Large intestine (tissue), 3 donors: ENCODE results near the gene FUOM. TPM values are rescaled to one million over a fixed set of nuclear protein-coding genes. Genes with fewer than 3 reads are reported as not detected.
A peak's percentile ranks its signal among the peaks of the same experiment; 100 is the strongest.
"Not testable (repeated sequence)": the region's sequence is repeated elsewhere in the genome, so short reads cannot be mapped to it uniquely, and the experiment has no call there.

Experiments
- DNase-seq, 2 donors: peaks; one replicate each; pipeline versions ENCODE4 v3.0.0 to v3.0.0-alpha.2; 2013
- H3K27ac ChIP-seq: one replicate; pipeline ENCODE4 v1.5.1; 2013; ENCODE audit warnings: low read length
- H3K27me3 ChIP-seq: 2 replicates; pipeline ENCODE4 v1.6.1; 2013; ENCODE audit warnings: low read length; ENCODE audit not compliant: control insufficient read depth, insufficient read depth
- H3K36me3 ChIP-seq: 2 replicates; pipeline ENCODE4 v1.6.1; 2013; ENCODE audit warnings: low read length; ENCODE audit not compliant: control insufficient read depth, insufficient read depth
- H3K4me1 ChIP-seq: one replicate; pipeline ENCODE4 v1.6.1; 2013; ENCODE audit warnings: low read length; ENCODE audit not compliant: control insufficient read depth, insufficient read depth
- H3K4me3 ChIP-seq: one replicate; pipeline ENCODE4 v1.5.1; 2013; ENCODE audit warnings: low read length
- H3K9me3 ChIP-seq: one replicate; pipeline ENCODE4 v1.6.1; 2013; ENCODE audit warnings: mild to moderate bottlenecking, low read depth, low read length, moderate library complexity; ENCODE audit not compliant: control insufficient read depth
- WGBS: methylation state at CpG from one replicate; pipeline ENCODE4 v1.1.5; 2013; ENCODE audit warnings: low lambda C conversion rate; ENCODE audit not compliant: insufficient coverage; 5-methylcytosine and 5-hydroxymethylcytosine counted together
- polyA plus RNA-seq: library from polyadenylated mRNA; unstranded; fragments of 120-200 nt; gene quantifications from one replicate; pipeline ENCODE4 v1.2.1, GENCODE V29; 2013

Gene FUOM
- polyA plus RNA-seq, 1 donor: 56.9 TPM

DNA sequence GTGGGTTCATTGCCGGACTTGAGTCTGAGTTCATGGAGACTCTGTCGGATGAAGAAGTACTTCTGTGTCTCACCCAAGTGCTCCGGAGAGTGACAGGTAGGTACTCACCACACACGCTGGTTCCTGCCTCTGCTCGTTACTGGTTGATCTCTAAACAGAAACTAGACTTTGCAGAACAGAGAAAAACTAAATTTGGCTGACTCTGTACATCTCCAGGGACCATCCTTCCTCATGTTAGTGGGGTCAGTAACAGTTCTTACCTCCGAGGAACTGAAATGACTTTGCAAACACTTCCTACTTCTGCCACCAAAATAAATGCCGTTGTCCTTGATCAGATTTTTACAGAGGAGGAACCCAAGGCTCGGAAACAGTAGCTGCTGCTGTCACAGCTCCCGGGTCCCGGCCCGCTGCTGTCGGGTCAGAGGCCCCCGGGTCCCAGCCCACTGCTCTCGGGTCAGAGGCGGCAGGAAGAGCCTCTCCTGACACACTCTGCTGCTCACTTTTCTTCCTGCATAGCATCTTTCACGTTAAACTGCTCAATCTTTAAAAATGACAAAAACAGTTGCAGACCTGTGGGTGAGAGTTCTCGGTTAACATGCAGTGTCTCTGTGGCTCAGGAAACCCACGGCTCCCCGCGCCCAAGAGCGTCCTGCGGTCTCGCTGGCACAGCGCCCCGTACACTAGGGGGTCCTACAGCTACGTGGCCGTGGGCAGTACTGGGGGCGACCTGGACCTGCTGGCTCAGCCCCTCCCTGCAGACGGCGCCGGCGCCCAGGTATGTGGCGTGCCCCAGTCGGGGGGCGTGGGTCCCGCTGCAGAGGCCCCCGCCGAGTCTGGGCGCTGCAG, 31.4 kb upstream of the FUOM start:
- Histone ChIP-seq H3K27ac (no peak overlapping the region), H3K4me3 (no peak overlapping the region), H3K9me3 (no peaks in the 10 kb centered on the region), H3K36me3 (peaks cover 16% of the 10 kb centered on the region), H3K27me3 (no peaks in the 10 kb centered on the region), H3K4me1 (no peaks in the 10 kb centered on the region)
- DNase-seq: no peak
- 83% methylated on average over 1 of the region's 39 CpGs for WGBS

DNA sequence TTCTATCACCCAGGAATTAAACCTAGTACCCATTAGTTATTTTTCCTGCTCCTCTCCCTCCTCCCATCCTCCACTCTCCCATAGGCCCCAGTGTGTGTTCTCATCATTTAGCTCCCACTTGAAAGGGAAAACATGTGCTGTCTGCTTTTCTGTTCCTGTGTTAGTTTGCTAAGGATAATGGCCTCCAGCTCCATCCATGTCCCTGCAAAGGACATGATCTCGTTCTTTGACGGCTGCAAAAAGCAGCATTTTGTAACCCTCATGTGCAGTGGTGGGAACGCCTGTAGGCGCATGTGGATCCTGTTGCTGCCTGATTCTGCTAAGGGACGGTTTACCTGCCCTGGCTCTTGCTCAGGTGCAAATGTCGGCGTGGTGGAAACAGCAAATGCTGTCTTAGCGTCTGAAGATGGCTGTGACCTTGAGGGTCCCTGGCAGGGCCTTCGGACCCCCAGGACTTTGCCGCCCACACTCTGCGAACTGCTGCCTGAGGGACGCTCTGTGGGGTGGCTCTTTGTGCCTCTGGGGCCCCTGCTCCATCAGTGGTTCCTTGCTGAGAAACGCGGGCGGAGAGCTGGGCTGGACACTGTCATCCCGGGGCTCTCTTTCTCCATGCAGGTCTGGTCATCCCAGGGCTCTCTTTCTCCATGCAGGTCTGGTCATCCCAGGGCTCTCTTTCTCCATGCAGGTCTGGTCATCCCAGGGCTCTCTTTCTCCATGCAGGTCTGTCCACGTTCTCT, 30.6 kb upstream of the FUOM start:
- WGBS: no CpG with 5 or more reads among the region's 17 CpGs
- Histone ChIP-seq H3K4me1 (no peaks in the 10 kb centered on the region), H3K36me3 (peaks cover 20% of the 10 kb centered on the region), H3K9me3 (no peaks in the 10 kb centered on the region), H3K4me3 (no peak overlapping the region), H3K27ac (no peak overlapping the region), H3K27me3 (no peaks in the 10 kb centered on the region)
- no peak for DNase-seq

DNA sequence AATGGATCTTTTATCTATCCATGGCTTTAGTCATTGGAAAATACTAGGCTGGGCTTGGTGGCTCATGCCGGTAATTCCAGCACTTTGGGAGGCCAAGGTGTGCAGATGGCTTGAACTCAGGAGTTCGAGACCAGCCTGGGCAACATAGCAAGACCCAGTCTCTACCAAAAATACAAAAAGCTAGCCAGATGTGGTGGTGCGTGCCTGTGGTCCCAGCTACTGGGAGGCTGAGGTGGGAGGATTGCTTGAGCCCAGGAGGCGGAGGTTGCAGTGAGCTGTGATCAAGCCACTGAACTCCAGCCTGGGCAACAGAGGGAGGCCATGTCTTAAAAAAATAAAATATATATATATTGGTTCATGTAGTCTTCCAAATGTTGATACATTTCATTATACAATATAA, 29.1 kb upstream of the FUOM start:
- H3K36me3 ChIP-seq: peaks cover 22% of the 10 kb centered on the region
- H3K27me3 ChIP-seq, H3K9me3 ChIP-seq, DNase-seq, H3K27ac ChIP-seq, H3K4me3 ChIP-seq, H3K4me1 ChIP-seq: not testable (repeated sequence)
- WGBS: no CpG with 5 or more reads among the region's 4 CpGs

DNA sequence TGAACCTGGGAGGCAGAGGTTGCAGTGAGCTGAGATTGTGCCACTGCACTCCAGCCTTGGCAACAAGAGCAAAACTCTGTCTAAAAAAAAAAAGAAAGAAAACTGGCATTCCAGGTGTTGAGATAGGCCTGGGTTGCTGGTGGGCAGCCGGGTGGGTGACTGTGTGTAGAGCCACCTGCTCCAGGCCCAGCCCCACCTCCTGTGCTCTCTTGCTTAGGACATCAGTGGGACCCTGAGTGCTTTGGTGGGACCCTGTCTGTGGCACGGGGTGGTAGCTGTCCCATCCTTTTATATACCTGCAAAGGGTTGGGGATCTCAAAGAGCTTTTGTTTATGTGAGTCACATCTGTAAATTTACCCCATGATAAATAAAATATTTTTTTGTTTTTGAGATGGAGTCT, 27.4 kb upstream of the FUOM start:
- no peak for DNase-seq
- H3K9me3 ChIP-seq: no peaks in the 10 kb centered on the region
- no peak overlapping the region for H3K27ac ChIP-seq
- no peaks in the 10 kb centered on the region for H3K27me3 ChIP-seq
- H3K36me3 ChIP-seq: peaks cover 19% of the 10 kb centered on the region
- no CpG with 5 or more reads among the region's 2 CpGs for WGBS
- no peak overlapping the region for H3K4me3 ChIP-seq
- H3K4me1 ChIP-seq: no peaks in the 10 kb centered on the region

DNA sequence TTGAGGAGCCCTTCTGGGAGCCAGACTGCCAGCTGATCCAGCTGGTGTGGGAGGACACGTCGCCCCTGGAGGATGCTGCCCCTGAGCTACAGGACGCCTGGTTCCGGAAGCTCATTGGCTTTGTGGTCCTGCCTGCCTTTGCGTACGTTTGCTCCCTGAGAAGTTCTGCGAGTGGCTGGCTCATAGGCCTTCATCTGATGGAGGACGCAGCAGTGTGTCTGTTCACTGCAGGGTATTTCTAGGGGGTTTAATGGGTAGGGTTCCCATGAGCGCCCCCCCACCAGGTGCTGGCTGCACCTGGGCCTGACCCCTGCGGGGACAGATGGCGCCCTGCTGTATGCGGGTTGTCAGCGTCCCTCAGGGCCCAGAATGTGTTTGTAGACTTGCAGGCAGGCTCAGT, 26.3 kb upstream of the FUOM start:
- DNase-seq: no peak
- no peaks in the 10 kb centered on the region for H3K4me1 ChIP-seq
- H3K4me3 ChIP-seq: no peak overlapping the region
- H3K9me3 ChIP-seq: no peaks in the 10 kb centered on the region
- H3K27me3 ChIP-seq: no peaks in the 10 kb centered on the region
- no peak overlapping the region for H3K27ac ChIP-seq
- WGBS: no CpG with 5 or more reads among the region's 13 CpGs
- peaks cover 15% of the 10 kb centered on the region for H3K36me3 ChIP-seq

DNA sequence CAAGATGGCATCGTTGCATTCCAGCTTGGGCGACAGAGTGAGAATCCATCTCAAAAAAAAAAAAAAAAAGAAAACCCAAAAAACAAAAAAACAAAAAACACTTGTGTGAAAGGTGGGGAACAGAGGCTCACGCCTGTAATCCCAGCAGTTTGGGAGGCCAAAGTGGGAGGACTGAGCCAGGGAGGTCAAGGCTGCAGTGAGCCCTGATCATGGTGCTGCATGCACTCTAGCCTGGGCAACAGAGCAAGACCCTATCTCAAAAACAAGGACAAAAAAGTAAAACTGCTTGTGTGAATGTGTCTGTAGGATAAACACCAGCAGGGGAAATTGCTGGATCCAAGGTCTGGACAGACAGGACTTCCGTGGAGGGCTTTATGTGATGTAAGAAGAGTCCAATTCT, 25.7 kb upstream of the FUOM start:
- DNase-seq: no peak
- Histone ChIP-seq H3K4me1 (no peaks in the 10 kb centered on the region), H3K9me3 (peaks cover 1% of the 10 kb centered on the region), H3K27me3 (no peaks in the 10 kb centered on the region), H3K4me3 (no peak overlapping the region), H3K27ac (no peak overlapping the region), H3K36me3 (peaks cover 12% of the 10 kb centered on the region)
- WGBS: no CpG with 5 or more reads among the region's 4 CpGs

DNA sequence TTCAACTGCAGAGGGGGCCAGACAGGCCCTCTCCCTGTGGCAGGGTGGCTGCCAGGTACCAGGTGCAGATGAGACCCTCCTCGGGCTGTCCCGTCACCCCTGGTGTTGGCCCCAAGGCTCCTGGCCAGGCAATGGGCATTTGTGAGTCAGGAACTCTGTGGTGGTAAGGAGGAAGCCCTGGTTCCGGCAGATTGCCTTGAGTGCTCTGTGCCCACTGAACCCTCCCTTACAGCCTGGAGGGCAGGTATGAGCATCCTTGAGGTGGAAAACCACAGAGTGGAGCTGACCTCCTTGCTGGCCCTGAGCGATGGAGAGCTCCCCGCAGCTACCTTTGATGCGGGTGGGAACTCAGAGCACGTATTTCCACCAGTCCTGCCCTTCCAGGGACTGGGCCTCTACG, 23.2 kb upstream of the FUOM start:
- Histone ChIP-seq H3K4me3 (no peak overlapping the region), H3K36me3 (peaks cover 12% of the 10 kb centered on the region), H3K9me3 (peaks cover 6% of the 10 kb centered on the region), H3K27me3 (no peaks in the 10 kb centered on the region), H3K27ac (no peak overlapping the region), H3K4me1 (peaks cover 9% of the 10 kb centered on the region)
- no CpG with 5 or more reads among the region's 8 CpGs for WGBS
- no peak for DNase-seq

DNA sequence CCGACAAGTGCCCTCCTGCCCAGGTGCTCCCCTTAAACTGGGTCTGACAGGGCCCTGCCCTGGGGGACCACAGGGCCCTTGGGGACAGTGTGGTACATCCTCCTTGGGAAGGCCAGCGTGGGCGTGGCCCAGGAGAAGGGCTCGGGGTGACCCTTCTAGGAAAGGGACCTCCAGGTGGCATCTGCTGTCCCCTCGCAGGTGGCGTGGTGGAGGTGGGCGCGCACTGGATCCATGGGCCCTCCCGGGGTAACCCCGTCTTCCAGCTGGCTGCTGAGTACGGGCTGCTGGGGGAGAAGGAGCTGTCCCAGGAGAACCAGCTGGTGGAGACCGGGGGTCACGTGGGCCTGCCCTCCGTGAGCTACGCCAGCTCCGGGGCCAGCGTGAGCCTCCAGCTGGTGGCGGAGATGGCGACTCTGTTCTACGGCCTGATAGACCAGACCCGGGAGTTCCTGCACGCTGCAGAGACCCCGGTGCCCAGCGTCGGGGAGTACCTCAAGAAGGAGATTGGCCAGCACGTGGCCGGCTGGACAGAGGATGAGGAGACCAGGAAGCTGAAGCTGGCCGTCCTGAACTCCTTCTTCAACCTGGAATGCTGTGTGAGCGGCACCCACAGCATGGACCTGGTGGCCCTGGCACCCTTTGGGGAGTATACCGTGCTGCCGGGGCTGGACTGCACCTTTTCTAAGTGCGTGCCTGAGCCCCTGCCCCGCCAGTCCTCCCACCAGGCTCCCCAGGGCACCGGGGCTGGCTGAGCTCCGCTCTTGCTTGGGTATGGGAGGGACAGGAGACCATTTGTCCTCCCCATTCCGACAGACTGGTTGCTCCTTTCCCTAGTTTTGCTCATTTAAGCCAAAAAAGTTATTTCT, 22.2 kb upstream of the FUOM start:
- H3K36me3 ChIP-seq: peaks cover 12% of the 10 kb centered on the region
- H3K9me3 ChIP-seq: peaks cover 6% of the 10 kb centered on the region
- no peak for DNase-seq
- peak overlapping the region; percentile 48 for H3K4me3 ChIP-seq
- H3K27me3 ChIP-seq: no peaks in the 10 kb centered on the region
- no CpG with 5 or more reads among the region's 36 CpGs for WGBS
- no peak overlapping the region for H3K27ac ChIP-seq
- H3K4me1 ChIP-seq: peaks cover 9% of the 10 kb centered on the region

DNA sequence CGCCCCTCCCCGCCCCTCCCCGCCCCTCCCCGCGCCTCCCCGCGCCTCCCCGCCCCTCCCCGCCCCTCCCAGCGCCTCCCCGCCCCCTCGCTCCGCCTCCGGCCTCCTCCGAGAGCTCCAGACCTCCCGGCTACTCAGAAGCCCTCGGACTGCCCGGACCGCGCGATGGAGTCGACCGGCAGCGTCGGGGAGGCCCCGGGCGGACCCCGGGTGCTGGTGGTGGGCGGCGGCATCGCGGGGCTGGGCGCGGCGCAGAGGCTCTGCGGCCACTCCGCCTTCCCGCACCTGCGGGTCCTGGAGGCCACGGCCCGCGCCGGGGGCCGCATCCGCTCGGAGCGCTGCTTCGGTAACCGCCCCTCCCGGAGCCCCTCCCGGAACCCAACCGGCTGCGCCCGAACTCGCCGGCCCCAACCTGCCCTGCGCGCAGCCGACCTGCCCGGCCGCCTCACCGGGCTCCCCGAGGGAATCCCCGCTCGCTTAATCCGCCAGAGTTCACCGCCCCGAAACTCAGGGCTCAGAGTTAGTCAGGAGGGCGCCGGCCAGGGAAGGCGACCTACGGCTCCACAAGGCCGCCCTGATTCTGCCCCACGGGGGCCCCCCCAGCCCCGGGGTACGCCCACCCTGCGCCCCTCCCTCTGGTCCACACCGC, 21.5 kb upstream of the FUOM start, which contains the start of gene PAOX:
Gene PAOX (plus strand): TSS at position 111 of the 649 bp plus-strand sequence. CDS start 55 bp downstream, at position 166.
- Histone ChIP-seq H3K36me3 (peaks cover 10% of the 10 kb centered on the region), H3K27me3 (no peaks in the 10 kb centered on the region), H3K27ac (peak within 1 kb of the TSS; percentile 95), H3K4me1 (peaks cover 9% of the 10 kb centered on the region), H3K9me3 (peaks cover 6% of the 10 kb centered on the region), H3K4me3 (peak within 1 kb of the TSS; percentile 75)
- no CpG with 5 or more reads among the region's 78 CpGs for WGBS
- peak in 1 of 2 donors; percentile 73 for DNase-seq
